ENCODE data around the gene RNF114.

GRCh38 chr20:49973981-49974380 lies 37.8 kb downstream of the RNF114 start:
- TF ChIP-seq CTCF (IDR thresholded peaks at IDR 0.05; ENCODE audit: poor library complexity, severe bottlenecking), result no peak
- no peak for TF ChIP-seq POLR2AphosphoS5 (IDR thresholded peaks at IDR 0.05)
- TF ChIP-seq REST (IDR thresholded peaks at IDR 0.05; ENCODE audit: borderline replicate concordance), result no peak
- TF ChIP-seq EZH2 (IDR thresholded peaks at IDR 0.05; ENCODE audit: borderline replicate concordance, insufficient read depth, low read length, poor library complexity, severe bottlenecking), result no peak
- TF ChIP-seq RAD21 (conservative IDR thresholded peaks at IDR 0.05), result no peak
- TF ChIP-seq EP300 (conservative IDR thresholded peaks at IDR 0.05; ENCODE audit: poor library complexity, severe bottlenecking), result no peak
- TF ChIP-seq TAF1 (IDR thresholded peaks at IDR 0.05; ENCODE audit: low read depth), result no peak
- no peak for TF ChIP-seq SMC3 (conservative IDR thresholded peaks at IDR 0.05; ENCODE audit: poor library complexity)
